ENCODE data around the gene CCDC157. TPM values are rescaled to one million over a fixed set of nuclear protein-coding genes. Genes with fewer than 3 reads are reported as not detected.
A peak's percentile ranks its signal among the peaks of the same experiment; 100 is the strongest.

The CCDC157 gene
- total RNA-seq, 4 donors from 2014 or later, result 1.0 to 10.5 (median 5.2) TPM

DNA sequence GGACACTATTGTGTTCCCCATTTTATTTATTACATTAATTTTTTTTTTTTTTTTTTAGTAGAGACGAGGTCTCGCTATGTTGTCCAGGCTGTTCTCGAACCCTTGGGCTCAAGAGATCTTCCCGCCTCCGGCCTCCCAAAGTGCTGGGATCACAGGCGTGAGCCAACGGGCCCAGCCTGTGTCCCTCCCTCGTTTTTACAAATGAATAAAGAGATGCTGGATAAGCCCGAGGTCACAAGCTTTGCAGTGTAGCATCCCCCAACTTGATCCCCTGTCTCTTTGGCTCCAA is 68.5 kb downstream of the CCDC157 start:
- DNase-seq (ENCODE audit: low spot score in 2 of 2), result no peak
- Histone ChIP-seq H3K4me3 (peak overlapping the region; percentile 59 to 81 (median 60)), H3K27ac (peak overlapping the region in 3 of 4 donors; percentile 69 to 84 (median 80)), H3K4me1 (peaks cover 6 to 54% (median 38%) of the 10 kb centered on the region in 4 donors), H3K27me3 (no peaks in the 10 kb centered on the region), H3K9me3 (no peaks in the 10 kb centered on the region), H3K36me3 (peaks cover 0 to 5% (median 0%) of the 10 kb centered on the region in 3 donors)
- WGBS, 2 donors, result 3 to 4% methylated on average over 9 of the region's 9 CpGs
- no peak for TF ChIP-seq EP300 (IDR thresholded peaks at IDR 0.05)
- no peak for TF ChIP-seq POLR2A (IDR thresholded peaks at IDR 0.05)
- TF ChIP-seq, protein P1, sequence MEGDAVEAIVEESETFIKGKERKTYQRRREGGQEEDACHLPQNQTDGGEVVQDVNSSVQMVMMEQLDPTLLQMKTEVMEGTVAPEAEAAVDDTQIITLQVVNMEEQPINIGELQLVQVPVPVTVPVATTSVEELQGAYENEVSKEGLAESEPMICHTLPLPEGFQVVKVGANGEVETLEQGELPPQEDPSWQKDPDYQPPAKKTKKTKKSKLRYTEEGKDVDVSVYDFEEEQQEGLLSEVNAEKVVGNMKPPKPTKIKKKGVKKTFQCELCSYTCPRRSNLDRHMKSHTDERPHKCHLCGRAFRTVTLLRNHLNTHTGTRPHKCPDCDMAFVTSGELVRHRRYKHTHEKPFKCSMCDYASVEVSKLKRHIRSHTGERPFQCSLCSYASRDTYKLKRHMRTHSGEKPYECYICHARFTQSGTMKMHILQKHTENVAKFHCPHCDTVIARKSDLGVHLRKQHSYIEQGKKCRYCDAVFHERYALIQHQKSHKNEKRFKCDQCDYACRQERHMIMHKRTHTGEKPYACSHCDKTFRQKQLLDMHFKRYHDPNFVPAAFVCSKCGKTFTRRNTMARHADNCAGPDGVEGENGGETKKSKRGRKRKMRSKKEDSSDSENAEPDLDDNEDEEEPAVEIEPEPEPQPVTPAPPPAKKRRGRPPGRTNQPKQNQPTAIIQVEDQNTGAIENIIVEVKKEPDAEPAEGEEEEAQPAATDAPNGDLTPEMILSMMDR (IDR thresholded peaks at IDR 0.05), result no peak

DNA sequence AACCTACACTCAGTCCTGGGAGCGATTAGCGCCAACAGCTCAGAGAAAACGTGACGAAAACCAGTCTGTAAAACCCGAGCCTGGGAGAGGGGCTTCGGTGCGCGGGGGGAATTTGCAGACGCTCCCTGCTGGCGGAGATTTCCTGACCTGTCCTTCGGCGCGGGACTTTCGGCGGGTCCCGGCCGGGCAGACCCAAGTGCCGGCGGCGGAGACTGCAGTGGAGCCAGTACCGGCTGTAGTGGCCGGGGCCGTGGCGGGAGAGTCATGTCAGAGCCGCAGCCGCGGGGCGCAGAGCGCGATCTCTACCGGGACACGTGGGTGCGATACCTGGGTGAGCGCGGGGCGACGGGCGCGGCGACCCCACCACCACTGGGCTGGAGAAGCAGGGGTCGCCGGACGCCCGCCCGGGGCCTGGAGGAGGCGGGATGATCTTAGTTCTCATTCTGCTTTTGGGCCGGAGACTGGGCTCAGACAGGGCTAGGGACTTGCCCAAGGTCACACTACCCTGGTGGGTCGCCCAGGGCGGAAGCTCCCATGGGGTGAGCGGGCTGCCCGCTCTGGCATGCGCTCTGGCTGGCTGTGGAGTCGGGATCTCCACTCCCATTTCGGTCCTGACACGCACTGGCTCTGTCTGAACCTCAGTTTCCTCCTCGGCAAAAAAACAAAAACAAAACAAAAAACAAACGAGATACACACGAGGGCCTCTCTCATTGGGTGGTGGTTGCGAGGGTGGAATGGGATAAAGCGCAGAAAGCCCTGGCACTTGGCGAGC is 69.0 kb downstream of the CCDC157 start, which contains the start of gene MTFP1:
MTFP1 (plus strand) TSS at position 153 of the 772 bp plus-strand sequence; CDS start at position 265, 112 bp downstream.
- peak in 1 of 2 donors; percentile 25 for DNase-seq (ENCODE audit: low spot score in 2 of 2)
- no peaks in the 10 kb centered on the region for H3K27me3 ChIP-seq
- TF ChIP-seq, protein P1 (IDR thresholded peaks at IDR 0.05), result peak in 1 of 5 experiments; percentile 24
- no peak for TF ChIP-seq EP300 (IDR thresholded peaks at IDR 0.05)
- 1 to 4% methylated on average over 37 to 56 of the region's 61 CpGs for WGBS, 2 donors
- peaks cover 6 to 48% (median 32%) of the 10 kb centered on the region in 4 donors for H3K4me1 ChIP-seq
- peak within 1 kb of the TSS; percentile 80 to 98 (median 92) for H3K27ac ChIP-seq
- peaks cover 0 to 1% (median 0%) of the 10 kb centered on the region in 3 donors for H3K36me3 ChIP-seq
- no peaks in the 10 kb centered on the region for H3K9me3 ChIP-seq
- H3K4me3 ChIP-seq, result peak within 1 kb of the TSS; percentile 59 to 83 (median 70)

Small RNA genes within 50 kb of the gene (small RNA-seq; reads per million reads assigned to genes)
- gene AC004832.3, result not detected
- gene RNU6-564P, result not detected

Other genes starting within 250 kb of the CCDC157 start
- gene LIF, start 110.2 kb upstream of the CCDC157 start, total RNA-seq, result under 1 TPM; 0.30 to 0.84 (median 0.72) TPM
- 10 to 100 TPM in 1 of 4 donors, 1 to 10 TPM in 3; 1.4 to 19.7 (median 4.2) TPM for gene OSM, start 90.2 kb upstream of the CCDC157 start, total RNA-seq
- 10 to 100 TPM; 38.7 to 57.9 (median 45.3) TPM for gene CASTOR1, start 67.5 kb upstream of the CCDC157 start, total RNA-seq
- gene TBC1D10A, start 30.1 kb upstream of the CCDC157 start, total RNA-seq, result 10 to 100 TPM; 46.8 to 63.9 (median 52.1) TPM
- 10 to 100 TPM; 76.2 to 98.1 (median 91.7) TPM for gene SF3A1, start 113 bp upstream of the CCDC157 start, total RNA-seq
- 10 to 100 TPM; 19.9 to 42.4 (median 25.2) TPM for gene RNF215, start 30.4 kb downstream of the CCDC157 start, total RNA-seq
- 10 to 100 TPM; 10.0 to 29.1 (median 12.4) TPM for gene SEC14L2, start 40.0 kb downstream of the CCDC157 start, total RNA-seq
- 10 to 100 TPM in 2 of 4 donors, 1 to 10 TPM in 2; 2.2 to 12.7 (median 7.3) TPM for gene MTFP1, start 68.8 kb downstream of the CCDC157 start, total RNA-seq
- gene SEC14L3, start 115.0 kb downstream of the CCDC157 start, total RNA-seq, result not detected
- gene SEC14L4, start 148.7 kb downstream of the CCDC157 start, total RNA-seq, result under 1 TPM in 1 of 4 donors, not detected in 3; 0.30 TPM
- gene SEC14L6, start 189.7 kb downstream of the CCDC157 start, total RNA-seq, result 1 to 10 TPM in 1 of 4 donors, under 1 TPM in 3; 0.21 to 3.3 (median 0.94) TPM
- gene GAL3ST1, start 217.7 kb downstream of the CCDC157 start, total RNA-seq, result 10 to 100 TPM; 17.4 to 22.2 (median 18.8) TPM
- 10 to 100 TPM; 53.9 to 74.7 (median 70.3) TPM for gene PES1, start 234.9 kb downstream of the CCDC157 start, total RNA-seq